Astrocyte (in vitro differentiated cells and primary cell): ENCODE data around the gene ZNF701. TPM values are rescaled to one million over a fixed set of nuclear protein-coding genes. Genes with fewer than 3 reads are reported as not detected.
"Not testable (repeated sequence)": the region's sequence is repeated elsewhere in the genome, so short reads cannot be mapped to it uniquely, and the experiment has no call there.

Source experiments
- DNase-seq: peaks from one replicate; pipeline ENCODE4 v3.0.0-alpha.2; 2010; ENCODE audit warnings: low read depth
- FAIRE-seq: peaks from 2 replicates; lab custom pipeline; 2011; peaks lifted over from hg19 to GRCh38; lab: Jason Lieb, UNC
- H2AFZ ChIP-seq: 2 replicates; pipeline ENCODE4 v1.6.0; 2012; ENCODE audit warnings: low read depth, low read length, inconsistent platforms
- H3K27ac ChIP-seq: 2 replicates; pipeline ENCODE4 v1.5.1; 2011; ENCODE audit warnings: low read depth, low read length, inconsistent platforms
- H3K27me3 ChIP-seq: 2 replicates; pipeline ENCODE4 v1.6.0; 2011; ENCODE audit warnings: low read length, inconsistent platforms; ENCODE audit not compliant: insufficient read depth
- H3K36me3 ChIP-seq: 2 replicates; pipeline ENCODE4 v1.5.1; 2011; ENCODE audit warnings: low read length, inconsistent platforms; ENCODE audit not compliant: insufficient read depth
- H3K4me1 ChIP-seq: 2 replicates; pipeline ENCODE4 v1.5.1; 2011; ENCODE audit warnings: low read length, inconsistent platforms; ENCODE audit not compliant: insufficient read depth
- H3K4me2 ChIP-seq: 2 replicates; pipeline ENCODE4 v1.6.0; 2012; ENCODE audit warnings: low read length, inconsistent platforms
- H3K4me3 ChIP-seq: 2 replicates; pipeline ENCODE4 v1.5.1; 2011; ENCODE audit warnings: low read depth, mild to moderate bottlenecking, low read length, inconsistent platforms; ENCODE audit not compliant: insufficient read depth
- H3K79me2 ChIP-seq: 2 replicates; pipeline ENCODE4 v1.6.0; 2012; ENCODE audit warnings: mild to moderate bottlenecking, low read length, inconsistent platforms; ENCODE audit not compliant: insufficient read depth
- H3K9ac ChIP-seq: 2 replicates; pipeline ENCODE4 v1.6.0; 2012; ENCODE audit warnings: mild to moderate bottlenecking, low read length, inconsistent platforms
- H3K9me3 ChIP-seq: 2 replicates; pipeline ENCODE4 v1.5.1; 2012; ENCODE audit warnings: low read depth, mild to moderate bottlenecking, low read length, inconsistent platforms; ENCODE audit not compliant: insufficient read depth
- H4K20me1 ChIP-seq: 2 replicates; pipeline ENCODE4 v1.6.0; 2012; ENCODE audit warnings: low read length, inconsistent platforms; ENCODE audit not compliant: insufficient read depth
- H3K27ac Mint-ChIP-seq: one replicate; pipeline ENCODE4 v1.8.0; 2021; ENCODE audit warnings: mild to moderate bottlenecking, mixed read lengths; ENCODE audit not compliant: unreplicated experiment
- H3K27me3 Mint-ChIP-seq: one replicate; pipeline ENCODE4 v1.8.0; 2021; ENCODE audit warnings: low read depth, mixed read lengths; ENCODE audit not compliant: unreplicated experiment
- H3K36me3 Mint-ChIP-seq: one replicate; pipeline ENCODE4 v1.8.0; 2021; ENCODE audit warnings: low read depth, mixed read lengths; ENCODE audit not compliant: unreplicated experiment
- H3K4me1 Mint-ChIP-seq: one replicate; pipeline ENCODE4 v1.8.0; 2021; ENCODE audit warnings: low read depth, mixed read lengths; ENCODE audit not compliant: unreplicated experiment
- H3K4me3 Mint-ChIP-seq: one replicate; pipeline ENCODE4 v1.8.0; 2021; ENCODE audit warnings: mild to moderate bottlenecking, moderate library complexity, mixed read lengths; ENCODE audit not compliant: unreplicated experiment
- H3K9me3 Mint-ChIP-seq: one replicate; pipeline ENCODE4 v1.8.0; 2021; ENCODE audit warnings: mild to moderate bottlenecking, mixed read lengths; ENCODE audit not compliant: unreplicated experiment
- EZH2 ChIP-seq: IDR thresholded peaks from 2 replicates; pipeline ENCODE4 v1.6.1; 2012; ENCODE audit warnings: mild to moderate bottlenecking, low read length, inconsistent platforms; ENCODE audit not compliant: insufficient read depth
- total RNA-seq: library from RNA; stranded (reverse); gene quantifications from 2 replicates; pipeline ENCODE4 v1.2.1, GENCODE V29; 2021
- TF ChIP-seq, protein P1 (sequence below): IDR thresholded peaks from 2 replicates; pipeline ENCODE4 v1.5.1; 2011; ENCODE audit warnings: low read depth, mild to moderate bottlenecking, inconsistent platforms, low read length, moderate library complexity; ENCODE audit not compliant: insufficient read depth

Gene ZNF701
- total RNA-seq, 1 donor from 2014 or later, result 15.6 TPM

DNA sequence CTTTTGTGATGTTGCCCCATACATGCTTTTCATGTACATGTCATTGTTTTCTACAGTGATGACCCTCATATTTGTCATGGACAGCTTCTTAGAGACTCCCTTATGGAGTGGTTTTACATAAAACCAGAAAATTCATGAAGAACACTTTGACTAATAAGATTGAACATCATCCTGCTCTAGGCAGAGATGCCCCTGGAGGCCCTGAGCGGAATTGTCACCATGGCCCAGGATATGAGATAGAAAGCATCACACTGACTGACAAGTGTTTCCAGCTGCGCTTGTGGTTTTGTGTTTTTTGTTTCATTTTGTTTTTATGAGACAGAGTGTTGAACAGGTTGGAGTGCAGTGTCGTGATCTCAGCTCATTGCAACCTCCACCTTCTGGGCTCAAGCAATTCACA, 22.2 kb downstream of the ZNF701 start:
- no peak for FAIRE-seq

DNA sequence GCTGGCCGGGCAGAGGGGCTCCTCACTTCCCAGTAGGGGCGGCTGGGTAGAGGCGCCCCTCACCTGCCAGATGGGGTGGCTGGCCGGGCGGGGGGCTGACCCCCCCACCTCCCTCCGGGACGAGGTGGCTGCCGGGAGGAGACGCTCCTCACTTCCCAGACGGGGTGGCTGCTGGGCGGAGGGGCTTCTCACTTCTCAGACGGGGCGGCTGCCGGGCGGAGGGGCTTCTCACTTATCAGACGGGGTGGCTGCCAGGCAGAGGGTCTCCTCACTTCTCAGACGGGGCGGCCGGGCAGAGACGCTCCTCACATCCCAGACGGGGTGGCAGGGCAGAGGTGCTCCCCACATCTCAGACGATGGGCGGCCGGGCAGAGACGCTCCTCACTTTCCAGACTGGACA, 23.4 kb downstream of the ZNF701 start:
- not testable (repeated sequence) for FAIRE-seq, H3K9ac ChIP-seq, H3K4me3 ChIP-seq, H3K4me1 ChIP-seq, H3K36me3 ChIP-seq, DNase-seq, H3K4me3 Mint-ChIP-seq, H4K20me1 ChIP-seq, H3K27ac ChIP-seq, H3K27ac Mint-ChIP-seq, H3K27me3 Mint-ChIP-seq, H3K79me2 ChIP-seq, H2AFZ ChIP-seq, H3K9me3 ChIP-seq, H3K4me1 Mint-ChIP-seq, H3K4me2 ChIP-seq, H3K27me3 ChIP-seq
- peaks cover 34% of the 10 kb centered on the region for H3K9me3 Mint-ChIP-seq
- peaks cover 47% of the 10 kb centered on the region for H3K36me3 Mint-ChIP-seq

More for the DNA sequence above, 22.2 kb downstream of the ZNF701 start:
- no peaks in the 10 kb centered on the region for H4K20me1 ChIP-seq
- Mint-ChIP-seq H3K27me3 (no peaks in the 10 kb centered on the region), H3K4me3 (no peak overlapping the region), H3K4me1 (no peaks in the 10 kb centered on the region), H3K36me3 (peaks cover 50% of the 10 kb centered on the region), H3K9me3 (peaks cover 31% of the 10 kb centered on the region), H3K27ac (no peak overlapping the region)
- no peak overlapping the region for H2AFZ ChIP-seq
- H3K9ac ChIP-seq, result no peak overlapping the region
- no peaks in the 10 kb centered on the region for H3K79me2 ChIP-seq
- H3K36me3 ChIP-seq, result peaks cover 5% of the 10 kb centered on the region
- no peak for DNase-seq
- H3K27ac ChIP-seq, result no peak overlapping the region
- H3K4me3 ChIP-seq, result no peak overlapping the region
- H3K4me1 ChIP-seq, result no peaks in the 10 kb centered on the region
- no peak overlapping the region for H3K4me2 ChIP-seq
- H3K27me3 ChIP-seq, result no peaks in the 10 kb centered on the region
- TF ChIP-seq, protein P1, sequence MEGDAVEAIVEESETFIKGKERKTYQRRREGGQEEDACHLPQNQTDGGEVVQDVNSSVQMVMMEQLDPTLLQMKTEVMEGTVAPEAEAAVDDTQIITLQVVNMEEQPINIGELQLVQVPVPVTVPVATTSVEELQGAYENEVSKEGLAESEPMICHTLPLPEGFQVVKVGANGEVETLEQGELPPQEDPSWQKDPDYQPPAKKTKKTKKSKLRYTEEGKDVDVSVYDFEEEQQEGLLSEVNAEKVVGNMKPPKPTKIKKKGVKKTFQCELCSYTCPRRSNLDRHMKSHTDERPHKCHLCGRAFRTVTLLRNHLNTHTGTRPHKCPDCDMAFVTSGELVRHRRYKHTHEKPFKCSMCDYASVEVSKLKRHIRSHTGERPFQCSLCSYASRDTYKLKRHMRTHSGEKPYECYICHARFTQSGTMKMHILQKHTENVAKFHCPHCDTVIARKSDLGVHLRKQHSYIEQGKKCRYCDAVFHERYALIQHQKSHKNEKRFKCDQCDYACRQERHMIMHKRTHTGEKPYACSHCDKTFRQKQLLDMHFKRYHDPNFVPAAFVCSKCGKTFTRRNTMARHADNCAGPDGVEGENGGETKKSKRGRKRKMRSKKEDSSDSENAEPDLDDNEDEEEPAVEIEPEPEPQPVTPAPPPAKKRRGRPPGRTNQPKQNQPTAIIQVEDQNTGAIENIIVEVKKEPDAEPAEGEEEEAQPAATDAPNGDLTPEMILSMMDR, result no peak
- TF ChIP-seq EZH2, result no peak
- H3K9me3 ChIP-seq, result peaks cover 5% of the 10 kb centered on the region

DNA sequence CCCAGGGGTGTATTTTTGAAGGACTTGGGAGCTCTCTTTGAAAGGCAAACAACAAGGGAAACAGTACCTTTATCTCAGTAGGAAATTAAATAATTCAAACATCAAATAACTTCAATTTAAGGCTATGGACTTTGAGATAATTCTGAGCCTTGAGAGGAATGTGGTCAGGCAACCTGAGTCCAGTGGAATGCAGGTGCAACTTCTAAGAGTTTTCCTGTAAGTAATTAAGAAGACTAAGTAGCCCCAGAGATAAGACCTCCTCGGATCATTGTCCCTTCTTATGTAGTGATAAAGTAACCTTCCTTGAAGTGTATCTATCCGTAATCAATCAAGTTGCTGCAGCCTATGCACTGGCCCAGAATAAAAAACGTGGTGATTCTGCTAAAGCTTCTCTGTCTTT, 29.2 kb downstream of the ZNF701 start:
- H3K4me2 ChIP-seq, result no peak overlapping the region
- H3K9ac ChIP-seq, result no peak overlapping the region
- H3K4me3 ChIP-seq, result no peak overlapping the region
- no peak overlapping the region for H2AFZ ChIP-seq
- no peaks in the 10 kb centered on the region for H3K4me1 ChIP-seq
- no peak for DNase-seq
- TF ChIP-seq, protein P1, result no peak
- TF ChIP-seq EZH2, result no peak
- Mint-ChIP-seq H3K27ac (no peak overlapping the region), H3K4me3 (no peak overlapping the region), H3K27me3 (no peaks in the 10 kb centered on the region), H3K4me1 (peaks cover 7% of the 10 kb centered on the region), H3K9me3 (peaks cover 30% of the 10 kb centered on the region), H3K36me3 (peaks cover 41% of the 10 kb centered on the region)
- no peak for FAIRE-seq
- H3K79me2 ChIP-seq, result no peaks in the 10 kb centered on the region
- no peak overlapping the region for H3K27ac ChIP-seq
- H3K36me3 ChIP-seq, result peaks cover 6% of the 10 kb centered on the region
- peaks cover 8% of the 10 kb centered on the region for H3K9me3 ChIP-seq
- no peaks in the 10 kb centered on the region for H4K20me1 ChIP-seq
- H3K27me3 ChIP-seq, result no peaks in the 10 kb centered on the region
